HG02943 (cell line): ENCODE data around the gene COPS7B.
"Not testable (repeated sequence)": the region's sequence is repeated elsewhere in the genome, so short reads cannot be mapped to it uniquely, and the experiment has no call there.

Experiments
- ATAC-seq: cut with Tn5 transposase; IDR thresholded peaks from one replicate; pipeline ENCODE4 v1.9.1; 2021; ENCODE audit warnings: mild to moderate bottlenecking, low read depth, moderate library complexity; ENCODE audit not compliant: unreplicated experiment

The COPS7B gene

GRCh38 chr2:231786177-231786916 is at the start of gene COPS7B:
COPS7B (plus strand) TSS chr2:231786445; CDS start chr2:231788571, 2,126 bp downstream.
- peak; percentile 60 for ATAC-seq

GRCh38 chr2:231737761-231738160 is 48.5 kb upstream of the COPS7B start:
- no peak for ATAC-seq

GRCh38 chr2:231743376-231744116 is 42.7 kb upstream of the COPS7B start:
- no peak for ATAC-seq

- no peak for ATAC-seq
Observed at GRCh38 chr2:231745303-231746038, 40.8 kb upstream of the COPS7B start.

GRCh38 chr2:231748153-231748896 is 37.9 kb upstream of the COPS7B start:
- ATAC-seq: not testable (repeated sequence)

GRCh38 chr2:231749016-231749415 is 37.2 kb upstream of the COPS7B start:
- not testable (repeated sequence) for ATAC-seq

- no peak for ATAC-seq
Observed at GRCh38 chr2:231751042-231751815, 35.0 kb upstream of the COPS7B start.

GRCh38 chr2:231752061-231752460 is 34.2 kb upstream of the COPS7B start:
- ATAC-seq: no peak

GRCh38 chr2:231761735-231762134 is 24.5 kb upstream of the COPS7B start:
- ATAC-seq: no peak

GRCh38 chr2:231764124-231764523 is 22.1 kb upstream of the COPS7B start:
- no peak for ATAC-seq

GRCh38 chr2:231764760-231765159 is 21.5 kb upstream of the COPS7B start:
- ATAC-seq: no peak

- ATAC-seq: no peak
Observed at GRCh38 chr2:231765496-231765929, 20.7 kb upstream of the COPS7B start.

- no peak for ATAC-seq
Observed at GRCh38 chr2:231769170-231770136, 16.8 kb upstream of the COPS7B start.

- no peak for ATAC-seq
Observed at GRCh38 chr2:231780123-231780908, 5.9 kb upstream of the COPS7B start.

GRCh38 chr2:231780909-231781797 is 5.1 kb upstream of the COPS7B start, which contains the start of gene PDE6D:
PDE6D (minus strand) TSS chr2:231781282; CDS start chr2:231781114, 168 bp downstream.
- peak; percentile 85 for ATAC-seq
